BJ (cell line): ENCODE data around the gene CELF5. TPM values are rescaled to one million over a fixed set of nuclear protein-coding genes. Genes with fewer than 3 reads are reported as not detected.
"Not testable (repeated sequence)": the region's sequence is repeated elsewhere in the genome, so short reads cannot be mapped to it uniquely, and the experiment has no call there.

ENCODE experiments used
- CTCF ChIA-PET: fragments of 350-600 bp; formaldehyde crosslinking; extraction: SDS; loops from one replicate; lab custom pipeline; 2021; ENCODE audit warnings: antibody characterized with exemption, inconsistent platforms; lab: Yijun Ruan, JAX
- POLR2A ChIA-PET: fragments of 300-600 bp; sonication (Branson Sonifier 250); formaldehyde crosslinking; extraction: SDS; loops from one replicate; lab custom pipeline; 2021; ENCODE audit warnings: antibody characterized with exemption; lab: Charles Lee
- DNase-seq: peaks from one replicate; pipeline ENCODE4 v3.0.0-alpha.2; 2011; ENCODE audit warnings: low read depth
- H3K27me3 ChIP-seq: 2 replicates; pipeline ENCODE4 v1.6.0; 2011; ENCODE audit warnings: low read length; ENCODE audit not compliant: control insufficient read depth, insufficient read depth
- H3K36me3 ChIP-seq: 2 replicates; pipeline ENCODE4 v1.5.1; 2011; ENCODE audit warnings: low read length; ENCODE audit not compliant: control insufficient read depth, insufficient read depth
- H3K4me3 ChIP-seq: 2 replicates; pipeline ENCODE4 v1.5.1; 2011; ENCODE audit warnings: low read depth, mild to moderate bottlenecking, control low read depth, low read length
- CTCF ChIP-seq: IDR thresholded peaks from 2 replicates; pipeline ENCODE4 v1.5.1; 2011; ENCODE audit warnings: low read depth, mild to moderate bottlenecking, control low read depth, inconsistent platforms, low read length, moderate library complexity; ENCODE audit not compliant: insufficient read depth
- polyA plus RNA-seq: library from polyadenylated mRNA; depleted of rRNA; stranded (reverse); fragments of >200 nt; gene quantifications from 2 replicates; pipeline ENCODE4 v1.2.3, GENCODE V29; 2011

CELF5 gene
- polyA plus RNA-seq, 1 experiment, result 0.18 TPM

GRCh38 chr19:3233116-3233515, 8.7 kb downstream of the CELF5 start:
- CTCF ChIA-PET, result interaction anchor here (1.6 kb wide), 1 partner anchor 10 kb away, joined by 4 read pairs; no protein-coding TSS in a partner anchor
- no peaks in the 10 kb centered on the region for H3K36me3 ChIP-seq
- no peak overlapping the region for H3K4me3 ChIP-seq
- POLR2A ChIA-PET, result no interaction called here
- peaks cover 12% of the 10 kb centered on the region for H3K27me3 ChIP-seq
- no peak for TF ChIP-seq CTCF
- no peak for DNase-seq

GRCh38 chr19:3233831-3234230, 9.4 kb downstream of the CELF5 start:
- no peak for TF ChIP-seq CTCF
- Histone ChIP-seq H3K4me3 (no peak overlapping the region), H3K27me3 (peaks cover 10% of the 10 kb centered on the region), H3K36me3 (no peaks in the 10 kb centered on the region)
- ChIA-PET POLR2A (no interaction called here), CTCF (interaction anchor here (0.8 to 1.6 kb wide), 2 partner anchors 10 to 17 kb away, joined by 3 to 4 read pairs; no protein-coding TSS in a partner anchor)
- no peak for DNase-seq

- H3K27me3 ChIP-seq, result peaks cover 8% of the 10 kb centered on the region
- ChIA-PET CTCF (no interaction called here), POLR2A (no interaction called here)
- no peak for DNase-seq
- H3K36me3 ChIP-seq, result no peaks in the 10 kb centered on the region
- H3K4me3 ChIP-seq, result no peak overlapping the region
- TF ChIP-seq CTCF, result 0 out of 2 replicates have a peak, but pooled peaks have one; percentile 28
Measured at GRCh38 chr19:3234800-3235199, 10.3 kb downstream of the CELF5 start.

- POLR2A ChIA-PET, CTCF ChIA-PET: not testable (repeated sequence)
Measured at GRCh38 chr19:3235604-3236003, 11.1 kb downstream of the CELF5 start.

GRCh38 chr19:3236272-3236671, 11.8 kb downstream of the CELF5 start:
- no peak for DNase-seq
- no peak overlapping the region for H3K4me3 ChIP-seq
- ChIA-PET CTCF (no interaction called here), POLR2A (no interaction called here)
- H3K27me3 ChIP-seq, result peaks cover 4% of the 10 kb centered on the region
- TF ChIP-seq CTCF, result no peak
- no peaks in the 10 kb centered on the region for H3K36me3 ChIP-seq

More at GRCh38 chr19:3235604-3236003, 11.1 kb downstream of the CELF5 start:
- H3K4me3 ChIP-seq, H3K27me3 ChIP-seq, DNase-seq, H3K36me3 ChIP-seq: not testable (repeated sequence)

- no peak for TF ChIP-seq CTCF
- POLR2A ChIA-PET, result no interaction called here
- CTCF ChIA-PET, result interaction anchor here (0.9 to 1.2 kb wide), 2 partner anchors 8 to 30 kb away, joined by 3 read pairs; no protein-coding TSS in a partner anchor
- Histone ChIP-seq H3K4me3 (no peak overlapping the region), H3K36me3 (no peaks in the 10 kb centered on the region), H3K27me3 (peaks cover 3% of the 10 kb centered on the region; the same call in 1 of the 2 replicates)
- DNase-seq, result no peak
Measured at GRCh38 chr19:3238066-3238561, 13.7 kb downstream of the CELF5 start.
